Endodermal cell (in vitro differentiated cells): Measurements from ENCODE around the gene KCNQ1. TPM values are rescaled to one million over a fixed set of nuclear protein-coding genes. Genes with fewer than 3 reads are reported as not detected.
A peak's percentile ranks its signal among the peaks of the same experiment; 100 is the strongest.

Source experiments
- DNase-seq: peaks from one replicate; pipeline ENCODE4 v3.0.0-alpha.2; 2017
- H3K27ac ChIP-seq: 2 replicates; pipeline ENCODE4 v1.5.1; 2013; ENCODE audit warnings: mild to moderate bottlenecking, low read depth, low read length, moderate library complexity
- H3K27me3 ChIP-seq: 2 replicates; pipeline ENCODE4 v1.6.1; 2013; ENCODE audit warnings: mild to moderate bottlenecking, low read length, moderate library complexity; ENCODE audit not compliant: insufficient read depth, control insufficient read depth, poor library complexity, severe bottlenecking
- H3K36me3 ChIP-seq: 2 replicates; pipeline ENCODE4 v1.7.0; 2013; ENCODE audit warnings: mild to moderate bottlenecking, low read length, moderate library complexity; ENCODE audit not compliant: control insufficient read depth, insufficient read depth
- H3K4me1 ChIP-seq: one replicate; pipeline ENCODE4 v1.7.0; 2013; ENCODE audit warnings: low read length; ENCODE audit not compliant: control insufficient read depth, insufficient read depth
- H3K4me3 ChIP-seq: 2 replicates; pipeline ENCODE4 v1.5.1; 2013; ENCODE audit warnings: mild to moderate bottlenecking, low read length, moderate library complexity
- H3K9ac ChIP-seq: 2 replicates; pipeline ENCODE4 v1.6.1; 2013; ENCODE audit warnings: mild to moderate bottlenecking, low read length, moderate library complexity; ENCODE audit not compliant: poor library complexity, severe bottlenecking; ENCODE audit errors: extremely low read depth
- H3K9me3 ChIP-seq: 2 replicates; pipeline ENCODE4 v1.6.1; 2013; ENCODE audit warnings: mild to moderate bottlenecking, low read length, moderate library complexity; ENCODE audit not compliant: control insufficient read depth
- H3K27ac Mint-ChIP-seq: 2 replicates; pipeline ENCODE4 v1.8.0; 2020; ENCODE audit warnings: mixed read lengths
- H3K27me3 Mint-ChIP-seq: 2 replicates; pipeline ENCODE4 v1.8.0; 2021; ENCODE audit warnings: mild to moderate bottlenecking, mixed read lengths; ENCODE audit not compliant: insufficient read depth
- H3K36me3 Mint-ChIP-seq: 2 replicates; pipeline ENCODE4 v1.8.0; 2020; ENCODE audit warnings: low read depth, mixed read lengths
- H3K4me1 Mint-ChIP-seq: 2 replicates; pipeline ENCODE4 v1.8.0; 2020; ENCODE audit warnings: mixed read lengths
- H3K4me3 Mint-ChIP-seq: 2 replicates; pipeline ENCODE4 v1.8.0; 2020; ENCODE audit warnings: mild to moderate bottlenecking, moderate library complexity, mixed read lengths
- H3K9me3 Mint-ChIP-seq: 2 replicates; pipeline ENCODE4 v1.8.0; 2020; ENCODE audit warnings: mild to moderate bottlenecking, mixed read lengths
- WGBS, 2 experiments: methylation state at CpG; one replicate each; pipeline versions ENCODE4 v1.1.5 to v1.1.7; 2013; ENCODE audit warnings: missing lambda C conversion rate in 2 of 2, mixed read lengths in 1 of 2; ENCODE audit not compliant: insufficient coverage in 1 of 2, insufficient read length in 1 of 2; 5-methylcytosine and 5-hydroxymethylcytosine counted together
- total RNA-seq, 2 donors: library from RNA; stranded (reverse); fragmentation: NEBNext Ultra II Directional in 1 of 2; extraction: Animal tissue kit (Norgen Biotek cat#: 25700) in 1 of 2; gene quantifications; 2 replicates in 1 of 2; 3 replicates in 1 of 2; pipeline ENCODE4 v1.2.1, GENCODE V29; 2021
- TF ChIP-seq, protein P1 (sequence below): fragments of 200-600 bp; sonication (generic); conservative IDR thresholded peaks from 2 replicates; pipeline ENCODE4 v1.5.0; 2021; ENCODE audit warnings: antibody characterized with exemption, mild to moderate bottlenecking

The KCNQ1 gene
- total RNA-seq, 2 donors from 2014 or later = 1.8 to 3.5 TPM

DNA sequence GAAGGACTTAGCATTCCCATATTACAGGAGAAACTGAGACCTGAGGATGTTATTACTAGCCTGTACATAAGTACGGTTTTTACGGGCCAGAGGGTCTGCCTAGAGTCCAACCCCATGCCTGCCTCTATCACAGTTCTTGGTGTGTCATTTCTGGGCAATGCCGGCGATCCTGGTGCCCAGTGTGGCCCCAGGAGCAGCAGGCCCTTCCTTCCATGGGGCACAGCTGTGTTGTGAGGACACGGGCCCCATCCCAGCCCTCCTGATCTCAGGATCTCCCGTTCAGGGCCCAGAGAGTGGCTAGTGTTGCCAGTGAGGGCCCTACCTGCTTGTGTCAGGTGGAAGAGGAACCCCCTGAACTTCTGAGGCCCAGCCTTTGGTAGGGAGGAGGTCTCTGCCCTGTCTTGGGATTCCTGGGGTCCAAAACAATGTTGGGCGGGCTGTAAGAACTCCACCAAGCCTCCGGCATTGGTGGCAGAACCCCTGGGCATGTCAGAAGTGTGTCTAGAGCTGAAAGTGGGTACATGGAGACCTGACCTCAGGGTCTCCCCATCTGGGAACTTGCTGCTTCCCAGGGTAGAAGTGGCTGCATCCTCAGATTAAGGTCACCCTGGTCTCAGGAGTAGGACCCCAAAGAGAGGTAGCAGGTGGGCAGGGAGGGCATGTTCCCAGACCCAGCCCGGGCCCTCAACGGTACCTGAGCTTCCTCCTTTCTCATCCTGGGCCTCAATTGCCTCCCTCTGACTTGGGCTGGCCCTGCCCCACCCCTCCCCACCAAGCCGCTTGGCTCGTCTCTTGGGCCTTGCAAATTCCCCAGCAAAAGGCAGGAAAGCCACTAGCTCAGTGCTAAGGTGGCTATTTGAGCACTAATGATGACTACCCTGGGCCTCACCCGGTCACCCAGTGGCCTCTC is 329.6 kb downstream of the KCNQ1 start:
- Mint-ChIP-seq H3K36me3 (no peaks in the 10 kb centered on the region), H3K4me1 (no peaks in the 10 kb centered on the region), H3K9me3 (no peaks in the 10 kb centered on the region), H3K27ac (no peak overlapping the region), H3K27me3 (peaks cover 47% of the 10 kb centered on the region), H3K4me3 (no peak overlapping the region)
- 92 to 95% methylated on average over 8 to 13 of the region's 13 CpGs for WGBS, 2 experiments
- peaks cover 14% of the 10 kb centered on the region for H3K27me3 ChIP-seq
- no peaks in the 10 kb centered on the region for H3K9me3 ChIP-seq
- TF ChIP-seq, protein P1, sequence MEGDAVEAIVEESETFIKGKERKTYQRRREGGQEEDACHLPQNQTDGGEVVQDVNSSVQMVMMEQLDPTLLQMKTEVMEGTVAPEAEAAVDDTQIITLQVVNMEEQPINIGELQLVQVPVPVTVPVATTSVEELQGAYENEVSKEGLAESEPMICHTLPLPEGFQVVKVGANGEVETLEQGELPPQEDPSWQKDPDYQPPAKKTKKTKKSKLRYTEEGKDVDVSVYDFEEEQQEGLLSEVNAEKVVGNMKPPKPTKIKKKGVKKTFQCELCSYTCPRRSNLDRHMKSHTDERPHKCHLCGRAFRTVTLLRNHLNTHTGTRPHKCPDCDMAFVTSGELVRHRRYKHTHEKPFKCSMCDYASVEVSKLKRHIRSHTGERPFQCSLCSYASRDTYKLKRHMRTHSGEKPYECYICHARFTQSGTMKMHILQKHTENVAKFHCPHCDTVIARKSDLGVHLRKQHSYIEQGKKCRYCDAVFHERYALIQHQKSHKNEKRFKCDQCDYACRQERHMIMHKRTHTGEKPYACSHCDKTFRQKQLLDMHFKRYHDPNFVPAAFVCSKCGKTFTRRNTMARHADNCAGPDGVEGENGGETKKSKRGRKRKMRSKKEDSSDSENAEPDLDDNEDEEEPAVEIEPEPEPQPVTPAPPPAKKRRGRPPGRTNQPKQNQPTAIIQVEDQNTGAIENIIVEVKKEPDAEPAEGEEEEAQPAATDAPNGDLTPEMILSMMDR = no peak
- no peak overlapping the region for H3K4me3 ChIP-seq
- no peaks in the 10 kb centered on the region for H3K4me1 ChIP-seq
- no peak overlapping the region for H3K9ac ChIP-seq
- DNase-seq = peak; percentile 35
- no peak overlapping the region for H3K27ac ChIP-seq
- no peaks in the 10 kb centered on the region for H3K36me3 ChIP-seq

DNA sequence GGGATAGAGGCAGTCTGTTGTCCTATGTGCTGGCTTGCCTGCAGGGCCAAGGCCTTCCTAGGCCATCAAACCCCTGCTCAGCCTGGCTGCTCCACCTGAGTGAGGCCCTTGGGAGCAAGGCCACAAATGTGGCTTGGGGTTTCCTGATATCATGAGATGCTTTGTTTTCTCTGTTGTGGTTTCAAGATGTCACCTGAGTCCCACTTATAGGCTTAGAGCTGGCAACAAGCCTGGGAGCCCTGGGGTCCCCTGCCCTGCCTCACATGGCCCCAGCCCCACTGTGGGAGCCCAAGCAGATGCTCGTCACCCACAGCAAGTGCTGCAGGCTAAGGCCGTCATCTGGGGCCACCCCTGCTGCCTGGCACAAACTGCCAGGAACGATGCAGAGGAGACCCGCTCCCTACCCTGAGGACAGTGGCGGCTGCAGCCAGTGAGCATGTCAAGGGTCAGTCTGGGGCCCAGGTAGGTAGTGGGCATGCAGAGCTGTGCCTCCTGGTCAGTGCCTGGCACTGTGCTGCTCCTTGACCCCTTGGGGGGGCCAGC is 330.3 kb downstream of the KCNQ1 start:
- Mint-ChIP-seq H3K9me3 (no peaks in the 10 kb centered on the region), H3K4me1 (no peaks in the 10 kb centered on the region), H3K27me3 (peaks cover 44% of the 10 kb centered on the region), H3K27ac (no peak overlapping the region), H3K36me3 (no peaks in the 10 kb centered on the region), H3K4me3 (no peak overlapping the region)
- TF ChIP-seq, protein P1 = no peak
- no peaks in the 10 kb centered on the region for H3K36me3 ChIP-seq
- 92 to 100% methylated on average over 3 to 5 of the region's 5 CpGs for WGBS, 2 experiments
- H3K27ac ChIP-seq = no peak overlapping the region
- H3K4me3 ChIP-seq = no peak overlapping the region
- peak; percentile 36 for DNase-seq
- no peaks in the 10 kb centered on the region for H3K4me1 ChIP-seq
- no peaks in the 10 kb centered on the region for H3K9me3 ChIP-seq
- no peak overlapping the region for H3K9ac ChIP-seq
- peaks cover 14% of the 10 kb centered on the region for H3K27me3 ChIP-seq

DNA sequence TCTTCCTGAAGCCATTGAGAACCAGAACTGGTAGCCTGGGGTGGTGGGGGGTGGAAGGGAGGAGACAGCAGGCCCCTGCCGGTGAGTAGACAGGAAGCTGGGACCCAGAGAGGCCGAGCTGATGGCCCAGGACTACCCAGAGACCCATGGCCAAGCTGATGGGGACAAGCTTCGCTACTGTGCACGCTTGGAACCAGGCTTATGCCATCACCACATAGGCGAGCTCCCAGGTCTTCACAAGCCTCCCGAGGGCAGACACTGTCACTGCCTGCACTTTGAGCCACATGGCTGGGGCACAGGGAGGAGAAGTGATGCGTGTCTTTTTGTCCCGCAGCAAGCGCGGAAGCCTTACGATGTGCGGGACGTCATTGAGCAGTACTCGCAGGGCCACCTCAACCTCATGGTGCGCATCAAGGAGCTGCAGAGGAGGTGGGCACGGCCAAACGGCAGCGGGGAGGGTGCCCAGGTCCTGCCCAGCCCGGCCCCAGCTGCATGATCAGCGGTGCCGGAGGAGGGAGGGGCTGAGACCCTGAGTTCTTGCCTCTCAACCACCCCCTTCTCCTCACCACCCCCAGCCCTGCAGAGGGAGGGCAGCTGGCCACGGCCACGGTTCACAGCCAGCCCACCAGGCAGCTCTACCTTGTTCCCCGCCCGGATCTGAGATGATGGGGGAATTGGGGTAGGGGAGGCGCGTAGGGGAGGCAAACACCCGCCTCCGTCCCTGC is 331.0 kb downstream of the KCNQ1 start:
- no peaks in the 10 kb centered on the region for H3K36me3 ChIP-seq
- WGBS, 2 experiments = 92 to 97% methylated on average over 11 to 26 of the region's 29 CpGs
- H3K4me3 Mint-ChIP-seq = no peak overlapping the region
- peaks cover 14% of the 10 kb centered on the region for H3K27me3 ChIP-seq
- TF ChIP-seq, protein P1 = no peak
- H3K4me1 Mint-ChIP-seq = peaks cover 2% of the 10 kb centered on the region
- peak; percentile 26 for DNase-seq
- no peak overlapping the region for H3K4me3 ChIP-seq
- no peaks in the 10 kb centered on the region for H3K9me3 ChIP-seq
- no peaks in the 10 kb centered on the region for H3K36me3 Mint-ChIP-seq
- peaks cover 41% of the 10 kb centered on the region for H3K27me3 Mint-ChIP-seq
- no peak overlapping the region for H3K9ac ChIP-seq
- no peak overlapping the region for H3K27ac Mint-ChIP-seq
- H3K4me1 ChIP-seq = peaks cover 4% of the 10 kb centered on the region
- H3K9me3 Mint-ChIP-seq = no peaks in the 10 kb centered on the region
- no peak overlapping the region for H3K27ac ChIP-seq
